Memory B cell (primary cell): ENCODE measurements around the gene AFAP1L2.

Experiments
- ATAC-seq: fragments of 150-1000 bp; cut with Tn5 transposase; 2 replicates; pipeline ENCODE4 v1.10.0; 2021; ENCODE audit warnings: low read depth, mild to moderate bottlenecking, moderate library complexity
- DNase-seq, 2 donors: peaks; one replicate each; pipeline ENCODE4 v3.0.0; 2022; ENCODE audit warnings: low spot score in 2 of 2
- H3K27ac Mint-ChIP-seq: one replicate; pipeline ENCODE4 v1.8.0; 2022; ENCODE audit warnings: mild to moderate bottlenecking, moderate library complexity, mixed read lengths
- H3K27me3 Mint-ChIP-seq: one replicate; pipeline ENCODE4 v1.8.0; 2022; ENCODE audit warnings: mixed read lengths
- H3K36me3 Mint-ChIP-seq: one replicate; pipeline ENCODE4 v1.8.0; 2022; ENCODE audit warnings: mild to moderate bottlenecking, mixed read lengths
- H3K4me1 Mint-ChIP-seq: one replicate; pipeline ENCODE4 v1.8.0; 2022; ENCODE audit warnings: mixed read lengths
- H3K4me3 Mint-ChIP-seq: one replicate; pipeline ENCODE4 v1.8.0; 2022; ENCODE audit warnings: mild to moderate bottlenecking, moderate library complexity, mixed read lengths
- H3K9me3 Mint-ChIP-seq: one replicate; pipeline ENCODE4 v1.8.0; 2022; ENCODE audit warnings: mixed read lengths

The AFAP1L2 gene

DNA sequence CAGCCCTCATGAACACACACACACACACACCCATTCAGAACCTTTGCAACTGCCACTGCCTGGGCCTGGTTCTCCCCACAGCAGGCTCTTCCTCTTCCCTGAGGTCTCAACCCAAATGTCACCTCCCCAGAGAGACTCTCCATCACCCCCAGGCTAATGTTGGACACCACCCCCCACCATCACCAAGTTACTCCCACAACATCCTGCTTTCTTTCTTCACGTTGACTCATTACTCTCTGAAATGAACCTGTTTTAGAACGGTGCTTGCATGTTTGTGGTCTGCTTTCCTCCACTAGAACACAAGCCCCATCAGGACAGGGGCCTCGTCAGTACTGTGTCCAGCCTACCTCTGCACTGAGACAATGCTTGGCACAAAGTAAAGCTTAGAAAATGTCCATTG lies 16.0 kb downstream of the AFAP1L2 start:
- Mint-ChIP-seq H3K4me1 (no peaks in the 10 kb centered on the region), H3K4me3 (no peak overlapping the region), H3K36me3 (no peaks in the 10 kb centered on the region), H3K27me3 (peaks cover 14% of the 10 kb centered on the region), H3K9me3 (no peaks in the 10 kb centered on the region), H3K27ac (no peak overlapping the region)
- no peak for ATAC-seq
- DNase-seq, result no peak

DNA sequence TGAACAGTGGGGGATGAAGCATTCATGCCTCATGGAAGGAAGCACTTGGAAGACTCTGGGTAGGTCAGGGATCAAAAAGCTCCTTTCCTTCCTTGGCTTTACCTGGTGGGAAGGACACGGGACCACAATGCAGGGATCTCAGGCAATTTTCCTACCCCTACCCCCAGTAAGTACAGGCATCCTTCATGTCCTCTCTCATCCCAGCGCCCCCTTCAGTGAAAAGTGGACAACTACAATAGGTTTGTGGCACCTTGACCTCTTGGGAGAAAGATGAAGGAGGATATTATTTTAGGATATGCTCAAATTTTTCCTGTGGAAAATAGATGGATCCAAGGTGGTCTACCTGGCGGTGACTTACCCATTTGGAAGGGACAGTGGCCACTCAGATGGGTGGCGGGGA lies 16.5 kb downstream of the AFAP1L2 start:
- ATAC-seq, result no peak
- no peak overlapping the region for H3K27ac Mint-ChIP-seq

GRCh38 chr10:114386452-114386851 lies 17.9 kb downstream of the AFAP1L2 start:
- no peak for DNase-seq
- no peak for ATAC-seq
- H3K4me3 Mint-ChIP-seq, result no peak overlapping the region
- H3K36me3 Mint-ChIP-seq, result no peaks in the 10 kb centered on the region
- H3K9me3 Mint-ChIP-seq, result no peaks in the 10 kb centered on the region
- H3K27ac Mint-ChIP-seq, result no peak overlapping the region
- peaks cover 17% of the 10 kb centered on the region for H3K27me3 Mint-ChIP-seq
- no peaks in the 10 kb centered on the region for H3K4me1 Mint-ChIP-seq

More for the DNA sequence above, 16.5 kb downstream of the AFAP1L2 start:
- Mint-ChIP-seq H3K9me3 (no peaks in the 10 kb centered on the region), H3K4me1 (no peaks in the 10 kb centered on the region), H3K27me3 (peaks cover 15% of the 10 kb centered on the region), H3K36me3 (no peaks in the 10 kb centered on the region), H3K4me3 (no peak overlapping the region)
- DNase-seq, result no peak

- no peaks in the 10 kb centered on the region for H3K4me1 Mint-ChIP-seq
- no peak for ATAC-seq
- H3K27ac Mint-ChIP-seq, result no peak overlapping the region
- peaks cover 19% of the 10 kb centered on the region for H3K27me3 Mint-ChIP-seq
- no peaks in the 10 kb centered on the region for H3K36me3 Mint-ChIP-seq
- no peaks in the 10 kb centered on the region for H3K9me3 Mint-ChIP-seq
- DNase-seq, result no peak
- H3K4me3 Mint-ChIP-seq, result no peak overlapping the region
These were observed 18.7 kb downstream of the AFAP1L2 start for GRCh38 chr10:114385557-114385956.

- ATAC-seq (no peak), DNase-seq (no peak)
- H3K36me3 Mint-ChIP-seq, result no peaks in the 10 kb centered on the region
- peaks cover 3% of the 10 kb centered on the region for H3K9me3 Mint-ChIP-seq
- H3K27me3 Mint-ChIP-seq, result peaks cover 18% of the 10 kb centered on the region
- no peak overlapping the region for H3K4me3 Mint-ChIP-seq
- H3K27ac Mint-ChIP-seq, result no peak overlapping the region
- H3K4me1 Mint-ChIP-seq, result no peaks in the 10 kb centered on the region
These were observed 19.7 kb downstream of the AFAP1L2 start for GRCh38 chr10:114384601-114385000.

DNA sequence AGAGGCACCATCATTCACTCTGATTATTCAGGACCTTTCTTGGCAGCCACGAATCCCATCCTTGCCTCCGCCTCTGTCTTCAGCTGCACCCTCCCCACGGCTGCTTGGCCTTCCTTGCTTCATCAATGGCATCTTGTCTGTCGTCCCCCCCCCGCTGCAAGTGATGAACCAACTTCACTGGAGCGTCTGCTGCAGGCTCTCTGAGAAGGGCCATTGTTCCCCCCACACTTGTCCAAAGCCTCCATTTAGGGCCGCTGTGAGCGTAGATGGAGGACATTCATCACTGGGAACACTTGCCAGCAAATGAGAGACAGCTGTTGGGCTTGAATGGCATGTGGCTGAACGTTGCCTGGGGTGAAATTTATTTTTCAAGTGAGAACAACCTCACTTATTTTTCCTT lies 20.1 kb downstream of the AFAP1L2 start:
- no peak overlapping the region for H3K4me3 Mint-ChIP-seq
- peaks cover 3% of the 10 kb centered on the region for H3K9me3 Mint-ChIP-seq
- H3K27me3 Mint-ChIP-seq, result peaks cover 18% of the 10 kb centered on the region
- ATAC-seq (no peak), DNase-seq (no peak)
- no peaks in the 10 kb centered on the region for H3K4me1 Mint-ChIP-seq
- no peaks in the 10 kb centered on the region for H3K36me3 Mint-ChIP-seq
- H3K27ac Mint-ChIP-seq, result no peak overlapping the region

DNA sequence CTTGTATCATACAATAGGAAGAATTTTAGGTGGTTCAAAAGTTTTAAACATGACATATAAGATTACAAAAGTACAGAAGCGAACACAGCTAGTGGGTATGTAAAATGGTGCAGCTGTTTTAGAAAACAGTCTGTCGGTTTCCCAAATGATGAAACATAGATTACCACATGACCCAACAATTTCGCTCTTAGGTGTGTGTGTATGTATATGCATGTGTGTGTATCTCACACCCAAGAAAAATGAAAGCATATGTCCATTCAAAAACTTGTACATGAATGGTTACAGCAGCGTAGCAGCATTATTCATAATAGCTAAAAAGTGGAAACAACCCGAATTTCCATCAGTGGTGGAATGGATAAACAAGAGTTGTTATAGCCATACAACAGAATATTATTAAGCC lies 23.5 kb downstream of the AFAP1L2 start:
- DNase-seq (no peak), ATAC-seq (no peak)
- Mint-ChIP-seq H3K4me1 (no peaks in the 10 kb centered on the region), H3K4me3 (no peak overlapping the region), H3K36me3 (no peaks in the 10 kb centered on the region), H3K27me3 (peaks cover 13% of the 10 kb centered on the region), H3K9me3 (peaks cover 3% of the 10 kb centered on the region), H3K27ac (no peak overlapping the region)

DNA sequence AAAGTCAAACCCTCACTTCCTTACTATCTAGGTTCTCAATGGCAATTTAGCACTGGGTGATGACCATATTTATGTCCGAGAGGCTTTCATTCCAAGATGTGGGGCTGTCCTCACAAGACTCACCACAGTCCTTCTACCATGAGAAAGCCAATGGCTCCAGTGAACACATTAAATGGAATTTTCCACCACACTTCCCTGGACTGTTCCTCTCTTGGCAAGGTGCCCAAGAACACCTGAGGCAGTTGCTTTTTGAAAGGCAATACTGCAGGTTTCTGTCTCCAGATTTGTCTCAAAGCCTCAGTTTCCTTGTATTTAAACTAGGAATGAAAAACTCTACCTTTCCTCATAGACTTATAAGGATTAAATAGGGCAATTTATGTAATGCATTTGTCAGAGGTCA lies 24.2 kb downstream of the AFAP1L2 start:
- Mint-ChIP-seq H3K27me3 (peaks cover 13% of the 10 kb centered on the region), H3K9me3 (peaks cover 3% of the 10 kb centered on the region), H3K27ac (no peak overlapping the region), H3K36me3 (no peaks in the 10 kb centered on the region), H3K4me3 (no peak overlapping the region), H3K4me1 (no peaks in the 10 kb centered on the region)
- ATAC-seq, result no peak
- no peak for DNase-seq

GRCh38 chr10:114379631-114380041 lies 24.7 kb downstream of the AFAP1L2 start:
- no peak for ATAC-seq
- DNase-seq, result no peak

DNA sequence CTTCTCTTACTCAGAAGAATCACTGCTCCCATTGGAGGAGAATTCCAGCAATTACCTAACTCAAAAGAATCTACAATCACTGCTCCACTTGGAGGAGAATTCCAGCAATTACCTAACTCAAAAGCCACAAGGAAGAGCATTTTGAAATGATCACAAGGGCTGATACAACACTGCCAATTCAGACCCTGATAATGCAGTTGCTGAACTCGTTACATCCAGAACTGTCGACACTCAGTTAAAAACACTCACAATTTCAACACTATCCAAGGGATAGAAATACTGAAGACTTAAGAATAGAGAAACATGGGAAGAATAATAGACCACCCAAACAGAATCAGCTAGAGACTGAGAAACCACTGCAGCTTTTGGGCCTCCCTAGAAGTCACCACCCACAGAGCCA lies 27.8 kb downstream of the AFAP1L2 start:
- ATAC-seq (no peak), DNase-seq (no peak)
- no peaks in the 10 kb centered on the region for H3K4me1 Mint-ChIP-seq
- H3K9me3 Mint-ChIP-seq, result peaks cover 3% of the 10 kb centered on the region
- no peak overlapping the region for H3K27ac Mint-ChIP-seq
- H3K36me3 Mint-ChIP-seq, result no peaks in the 10 kb centered on the region
- peaks cover 8% of the 10 kb centered on the region for H3K27me3 Mint-ChIP-seq
- no peak overlapping the region for H3K4me3 Mint-ChIP-seq

More at GRCh38 chr10:114379631-114380041, 24.7 kb downstream of the AFAP1L2 start:
- Mint-ChIP-seq H3K9me3 (peaks cover 3% of the 10 kb centered on the region), H3K27me3 (peaks cover 13% of the 10 kb centered on the region), H3K4me3 (no peak overlapping the region), H3K4me1 (no peaks in the 10 kb centered on the region), H3K36me3 (no peaks in the 10 kb centered on the region), H3K27ac (no peak overlapping the region)

GRCh38 chr10:114375047-114375446 lies 29.3 kb downstream of the AFAP1L2 start:
- H3K9me3 Mint-ChIP-seq, result no peaks in the 10 kb centered on the region
- peaks cover 3% of the 10 kb centered on the region for H3K27me3 Mint-ChIP-seq
- H3K36me3 Mint-ChIP-seq, result no peaks in the 10 kb centered on the region
- H3K4me1 Mint-ChIP-seq, result no peaks in the 10 kb centered on the region
- no peak for DNase-seq
- ATAC-seq, result no peak
- no peak overlapping the region for H3K27ac Mint-ChIP-seq
- H3K4me3 Mint-ChIP-seq, result no peak overlapping the region

DNA sequence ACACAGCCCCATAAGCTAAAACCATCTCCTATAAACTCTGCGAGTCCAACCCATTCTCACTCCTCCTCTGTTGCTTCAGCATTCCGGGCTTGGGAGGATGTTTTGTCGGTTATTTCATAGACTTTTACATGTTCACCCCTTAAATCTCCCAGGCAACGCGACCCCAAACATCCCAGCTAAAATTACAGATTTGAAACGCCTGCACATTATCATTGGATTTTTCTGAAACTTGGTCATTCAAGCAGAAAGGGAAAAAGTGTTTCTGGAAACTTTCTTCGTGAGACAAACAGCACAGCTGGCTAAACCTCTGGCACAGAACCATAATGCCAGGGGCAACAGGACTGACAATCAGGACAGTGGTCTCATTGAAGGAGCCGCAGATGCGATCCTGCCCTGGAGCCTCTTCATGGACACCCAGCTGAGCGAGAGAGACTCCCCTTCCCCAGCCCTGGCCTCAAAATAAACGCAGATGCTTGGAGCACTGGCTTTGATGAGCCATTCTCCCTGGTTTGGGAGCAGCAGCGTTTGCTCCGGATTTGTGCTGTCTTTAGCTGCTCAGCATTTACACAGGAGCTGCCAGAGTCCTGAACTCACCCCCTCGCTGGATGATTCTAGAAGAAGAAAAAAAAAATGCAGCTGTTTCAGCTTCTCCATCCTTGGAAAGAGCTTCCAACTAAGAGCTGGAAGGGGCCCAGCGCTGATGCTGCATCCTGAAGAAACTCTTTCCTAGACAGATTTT lies 30.1 kb downstream of the AFAP1L2 start:
- H3K4me1 Mint-ChIP-seq, result no peaks in the 10 kb centered on the region
- H3K36me3 Mint-ChIP-seq, result no peaks in the 10 kb centered on the region
- no peak overlapping the region for H3K27ac Mint-ChIP-seq
- ATAC-seq (no peak), DNase-seq (no peak)
- H3K4me3 Mint-ChIP-seq, result no peak overlapping the region
- peaks cover 3% of the 10 kb centered on the region for H3K27me3 Mint-ChIP-seq
- no peaks in the 10 kb centered on the region for H3K9me3 Mint-ChIP-seq

- Mint-ChIP-seq H3K27ac (no peak overlapping the region), H3K9me3 (no peaks in the 10 kb centered on the region), H3K27me3 (peaks cover 3% of the 10 kb centered on the region), H3K4me1 (no peaks in the 10 kb centered on the region), H3K36me3 (no peaks in the 10 kb centered on the region), H3K4me3 (no peak overlapping the region)
- DNase-seq (no peak), ATAC-seq (no peak)
These were observed 30.7 kb downstream of the AFAP1L2 start for GRCh38 chr10:114373631-114374030.

- Mint-ChIP-seq H3K27me3 (peaks cover 3% of the 10 kb centered on the region), H3K36me3 (no peaks in the 10 kb centered on the region), H3K4me3 (no peak overlapping the region), H3K4me1 (no peaks in the 10 kb centered on the region), H3K9me3 (no peaks in the 10 kb centered on the region), H3K27ac (no peak overlapping the region)
- ATAC-seq (no peak), DNase-seq (no peak)
These were observed 31.3 kb downstream of the AFAP1L2 start for GRCh38 chr10:114372995-114373394.

DNA sequence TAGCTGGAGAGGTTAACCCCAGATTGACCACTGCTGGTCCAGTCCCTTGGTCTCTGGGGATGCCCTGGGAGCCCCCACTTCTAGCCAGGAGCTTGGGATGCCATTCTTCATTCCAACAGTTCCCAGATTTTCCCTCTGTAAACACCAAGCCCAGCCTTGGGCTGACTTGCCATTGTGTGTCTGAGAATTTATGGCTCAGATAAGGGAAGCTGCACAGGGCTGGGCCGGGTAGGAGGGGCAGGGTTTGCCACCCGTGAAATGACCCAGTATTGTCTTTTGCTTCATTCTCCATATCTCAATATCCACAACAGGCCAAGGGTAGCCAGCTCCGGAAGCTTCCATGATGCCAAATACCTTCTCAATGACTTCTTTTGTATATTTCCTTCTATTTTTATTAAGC lies 32.1 kb downstream of the AFAP1L2 start:
- no peaks in the 10 kb centered on the region for H3K36me3 Mint-ChIP-seq
- no peak overlapping the region for H3K4me3 Mint-ChIP-seq
- ATAC-seq (no peak), DNase-seq (no peak)
- peaks cover 3% of the 10 kb centered on the region for H3K27me3 Mint-ChIP-seq
- no peaks in the 10 kb centered on the region for H3K9me3 Mint-ChIP-seq
- H3K4me1 Mint-ChIP-seq, result no peaks in the 10 kb centered on the region
- H3K27ac Mint-ChIP-seq, result no peak overlapping the region
